ENCODE results near the gene KPNB1. TPM values are rescaled to one million over a fixed set of nuclear protein-coding genes. Genes with fewer than 3 reads are reported as not detected.

KPNB1 gene
- total RNA-seq: 100 to 1,000 TPM; 413 to 525 TPM

DNA sequence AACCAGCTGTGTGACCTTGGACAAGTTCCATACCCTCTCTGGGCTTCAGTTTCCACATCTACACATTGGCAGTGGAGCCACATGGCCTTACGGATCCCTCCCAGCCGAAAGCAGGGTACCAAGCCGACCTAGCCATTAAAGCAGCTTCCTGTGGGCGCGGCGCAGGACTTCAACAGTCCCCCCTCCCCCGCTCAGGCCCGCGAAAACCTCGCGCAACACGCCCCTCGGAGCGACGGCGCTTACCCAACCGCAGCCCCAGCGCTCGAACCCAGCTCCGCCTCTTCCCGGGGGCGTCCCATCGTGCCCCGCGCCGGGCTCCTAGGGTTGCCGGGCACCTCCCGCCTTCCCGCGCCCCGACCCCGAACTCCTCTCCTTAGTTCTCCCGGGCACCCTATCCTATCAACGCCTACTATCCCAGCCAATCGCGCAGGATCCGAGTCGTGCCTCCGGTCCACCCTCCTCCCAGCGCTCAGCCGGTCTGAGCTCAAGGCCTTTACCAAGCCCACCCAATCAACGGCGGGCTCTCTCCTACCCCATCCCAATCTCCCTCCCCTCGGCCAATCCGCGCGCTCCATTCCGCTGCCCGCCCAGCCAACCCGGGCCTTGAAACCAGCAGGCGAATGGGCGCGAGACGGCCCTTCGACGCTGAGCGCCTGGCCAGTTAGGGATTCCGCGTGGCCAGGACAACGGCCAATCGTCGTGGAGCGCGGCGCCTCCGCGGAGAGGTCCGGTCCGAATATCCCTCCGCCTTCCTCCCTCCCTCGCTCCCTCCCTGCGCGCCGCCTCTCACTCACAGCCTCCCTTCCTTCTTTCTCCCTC lies at the start of gene KPNB1:
TSS of gene KPNB1 (plus strand) at position 767 of the 819 bp plus-strand sequence. CDS start 326 bp downstream, outside the sequence.
- Mint-ChIP-seq H3K4me1 (peaks cover 38% of the 10 kb centered on the region), H3K36me3 (peaks cover 33% of the 10 kb centered on the region), H3K9me3 (ENCODE audit: low read depth) (no peaks in the 10 kb centered on the region), H3K27ac (peak within 1 kb of the TSS; percentile 100), H3K27me3 (no peaks in the 10 kb centered on the region), H3K4me3 (peak within 1 kb of the TSS; percentile 99)
- CTCF ChIA-PET: interaction anchor here (0.7 to 8.6 kb wide), 15 partner anchors 9 to 444 kb away, joined by 3 to 75 read pairs (median 4); partner anchors contain the start of gene SCRN2
- DNase-seq: peak; percentile 100
- peak; percentile 87 for ATAC-seq

GRCh38 chr17:47603830-47604597 lies 45.7 kb upstream of the KPNB1 start:
- H3K9me3 Mint-ChIP-seq (ENCODE audit: low read depth): no peaks in the 10 kb centered on the region
- H3K4me1 Mint-ChIP-seq: peaks cover 3% of the 10 kb centered on the region
- ATAC-seq: no peak
- no peak overlapping the region for H3K27ac Mint-ChIP-seq
- no peaks in the 10 kb centered on the region for H3K27me3 Mint-ChIP-seq
- DNase-seq: no peak
- H3K36me3 Mint-ChIP-seq: peaks cover 27% of the 10 kb centered on the region
- no peak overlapping the region for H3K4me3 Mint-ChIP-seq
- CTCF ChIA-PET: interaction anchor here (3.1 to 4.1 kb wide), 2 partner anchors 12 to 15 kb away, joined by 9 to 17 read pairs; no protein-coding TSS in a partner anchor

DNA sequence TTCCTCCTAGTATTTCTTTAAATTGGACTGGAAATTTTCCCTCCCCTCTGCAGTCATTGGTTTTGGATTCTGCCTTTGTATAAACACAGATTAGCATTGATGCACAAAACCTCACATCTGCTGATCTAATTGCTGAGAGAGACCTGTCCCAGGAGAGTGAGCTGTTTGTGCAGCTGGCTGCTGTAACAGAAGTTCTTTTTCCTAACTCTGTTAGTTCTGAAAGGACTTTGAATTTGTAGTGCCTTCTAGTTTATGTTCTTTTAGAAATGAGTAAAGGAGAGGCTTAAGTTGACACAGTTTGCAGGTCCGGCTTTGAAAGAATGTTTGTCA lies 45.2 kb upstream of the KPNB1 start:
- ATAC-seq: no peak
- no peak for DNase-seq
- H3K9me3 Mint-ChIP-seq (ENCODE audit: low read depth): no peaks in the 10 kb centered on the region
- H3K36me3 Mint-ChIP-seq: peaks cover 24% of the 10 kb centered on the region
- CTCF ChIA-PET: interaction anchor here (3.1 to 4.1 kb wide), 2 partner anchors 12 to 14 kb away, joined by 9 to 17 read pairs; no protein-coding TSS in a partner anchor
- peaks cover 5% of the 10 kb centered on the region for H3K4me1 Mint-ChIP-seq
- H3K27ac Mint-ChIP-seq: peak overlapping the region; percentile 31
- no peak overlapping the region for H3K4me3 Mint-ChIP-seq
- no peaks in the 10 kb centered on the region for H3K27me3 Mint-ChIP-seq

DNA sequence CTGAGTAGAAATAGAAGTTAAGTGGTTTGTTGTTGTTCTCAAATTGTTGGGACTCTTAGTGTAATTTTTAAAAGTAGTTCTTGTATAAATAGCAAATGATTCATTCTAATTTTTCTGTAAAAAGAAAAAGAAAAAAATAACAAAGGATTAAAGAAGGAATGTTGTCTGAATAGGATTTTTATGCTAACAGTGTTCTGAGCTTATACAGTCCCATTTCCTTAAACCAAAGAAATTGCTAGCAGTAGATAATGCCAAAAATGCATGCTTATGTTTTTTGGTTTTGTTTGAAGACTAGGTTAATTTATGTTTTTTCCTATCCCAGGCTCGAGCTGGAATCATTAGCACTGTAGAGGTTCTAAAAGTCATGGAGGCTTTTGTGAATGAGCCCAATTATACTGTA lies 44.7 kb upstream of the KPNB1 start:
- ATAC-seq (no peak), DNase-seq (no peak)
- H3K36me3 Mint-ChIP-seq: peaks cover 27% of the 10 kb centered on the region
- no peaks in the 10 kb centered on the region for H3K9me3 Mint-ChIP-seq (ENCODE audit: low read depth)
- no peak overlapping the region for H3K4me3 Mint-ChIP-seq
- no peak overlapping the region for H3K27ac Mint-ChIP-seq
- no peaks in the 10 kb centered on the region for H3K27me3 Mint-ChIP-seq
- H3K4me1 Mint-ChIP-seq: peaks cover 9% of the 10 kb centered on the region
- CTCF ChIA-PET: interaction anchor here (3.1 to 4.1 kb wide), 2 partner anchors 11 to 14 kb away, joined by 9 to 17 read pairs; no protein-coding TSS in a partner anchor

DNA sequence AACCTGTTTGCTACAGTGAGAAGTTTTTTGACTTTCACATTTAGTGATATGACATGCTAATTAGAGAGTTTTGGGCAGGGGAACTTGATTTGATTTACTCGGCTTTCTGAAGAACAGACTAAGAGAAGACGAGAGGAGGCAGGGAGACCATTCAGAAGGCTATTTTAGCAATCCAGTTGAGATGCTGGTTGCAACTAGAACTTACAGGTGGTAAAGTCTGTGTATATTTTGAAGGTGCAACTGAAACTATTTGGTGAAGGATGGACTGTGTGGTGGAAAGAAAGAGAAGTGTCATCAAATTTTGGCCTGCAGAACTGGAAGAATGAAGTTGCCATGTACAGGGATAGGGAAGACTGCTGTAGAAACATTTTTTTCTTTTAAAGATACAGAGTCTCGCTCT lies 42.2 kb upstream of the KPNB1 start:
- Mint-ChIP-seq H3K27ac (peak overlapping the region; percentile 13), H3K27me3 (no peaks in the 10 kb centered on the region), H3K4me1 (peaks cover 14% of the 10 kb centered on the region), H3K36me3 (peaks cover 18% of the 10 kb centered on the region), H3K9me3 (ENCODE audit: low read depth) (no peaks in the 10 kb centered on the region), H3K4me3 (no peak overlapping the region)
- no peak for DNase-seq
- CTCF ChIA-PET: interaction anchor here (1.0 to 1.3 kb wide), 2 partner anchors 8 to 11 kb away, joined by 3 to 5 read pairs; no protein-coding TSS in a partner anchor
- no peak for ATAC-seq

- Mint-ChIP-seq H3K9me3 (ENCODE audit: low read depth) (no peaks in the 10 kb centered on the region), H3K4me3 (no peak overlapping the region), H3K36me3 (peaks cover 21% of the 10 kb centered on the region), H3K27ac (no peak overlapping the region), H3K27me3 (no peaks in the 10 kb centered on the region), H3K4me1 (peaks cover 14% of the 10 kb centered on the region)
- DNase-seq: no peak
- no peak for ATAC-seq
- CTCF ChIA-PET: interaction anchor here (0.5 to 0.7 kb wide), 2 partner anchors 15 to 532 kb away, joined by 3 to 4 read pairs; no protein-coding TSS in a partner anchor
Observed at GRCh38 chr17:47611372-47612350, 38.1 kb upstream of the KPNB1 start.

- CTCF ChIA-PET: interaction anchor here (0.6 to 2.5 kb wide), 28 partner anchors 8 to 499 kb away, joined by 3 to 17 read pairs (median 4); partner anchors contain the start of genes EFCAB13 and KPNB1
- Mint-ChIP-seq H3K4me1 (peaks cover 16% of the 10 kb centered on the region), H3K4me3 (no peak overlapping the region), H3K27ac (no peak overlapping the region), H3K9me3 (ENCODE audit: low read depth) (no peaks in the 10 kb centered on the region), H3K36me3 (peaks cover 27% of the 10 kb centered on the region), H3K27me3 (no peaks in the 10 kb centered on the region)
- no peak for DNase-seq
- ATAC-seq: peak; percentile 64
Observed at GRCh38 chr17:47615766-47616424, 33.8 kb upstream of the KPNB1 start.

DNA sequence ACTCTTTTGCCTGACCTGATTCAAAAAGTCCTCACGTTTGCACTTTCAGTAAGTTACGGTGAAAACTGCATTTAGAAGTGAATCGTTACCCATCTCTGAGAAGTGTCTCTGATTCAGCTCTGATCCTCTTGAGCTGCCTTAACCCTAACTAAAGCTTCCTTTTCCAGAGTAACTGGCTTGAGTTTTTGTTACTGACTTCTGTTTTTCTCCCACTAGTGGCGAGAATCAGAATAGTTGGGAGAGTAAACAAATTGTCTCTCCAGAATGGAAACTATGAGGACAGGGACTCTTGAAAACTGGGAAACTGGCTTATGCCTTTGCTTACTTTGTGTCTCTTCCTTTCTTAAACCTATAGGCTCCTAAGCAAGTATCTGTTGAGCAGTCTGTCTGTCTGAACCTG lies 31.3 kb upstream of the KPNB1 start:
- no peaks in the 10 kb centered on the region for H3K27me3 Mint-ChIP-seq
- peaks cover 35% of the 10 kb centered on the region for H3K36me3 Mint-ChIP-seq
- peaks cover 24% of the 10 kb centered on the region for H3K4me1 Mint-ChIP-seq
- peak overlapping the region; percentile 52 for H3K27ac Mint-ChIP-seq
- DNase-seq (no peak), ATAC-seq (no peak)
- no peaks in the 10 kb centered on the region for H3K9me3 Mint-ChIP-seq (ENCODE audit: low read depth)
- CTCF ChIA-PET: interaction anchor here (0.8 to 2.5 kb wide), 10 partner anchors 11 to 389 kb away, joined by 3 to 9 read pairs (median 3); partner anchors contain the start of gene KPNB1
- H3K4me3 Mint-ChIP-seq: no peak overlapping the region

DNA sequence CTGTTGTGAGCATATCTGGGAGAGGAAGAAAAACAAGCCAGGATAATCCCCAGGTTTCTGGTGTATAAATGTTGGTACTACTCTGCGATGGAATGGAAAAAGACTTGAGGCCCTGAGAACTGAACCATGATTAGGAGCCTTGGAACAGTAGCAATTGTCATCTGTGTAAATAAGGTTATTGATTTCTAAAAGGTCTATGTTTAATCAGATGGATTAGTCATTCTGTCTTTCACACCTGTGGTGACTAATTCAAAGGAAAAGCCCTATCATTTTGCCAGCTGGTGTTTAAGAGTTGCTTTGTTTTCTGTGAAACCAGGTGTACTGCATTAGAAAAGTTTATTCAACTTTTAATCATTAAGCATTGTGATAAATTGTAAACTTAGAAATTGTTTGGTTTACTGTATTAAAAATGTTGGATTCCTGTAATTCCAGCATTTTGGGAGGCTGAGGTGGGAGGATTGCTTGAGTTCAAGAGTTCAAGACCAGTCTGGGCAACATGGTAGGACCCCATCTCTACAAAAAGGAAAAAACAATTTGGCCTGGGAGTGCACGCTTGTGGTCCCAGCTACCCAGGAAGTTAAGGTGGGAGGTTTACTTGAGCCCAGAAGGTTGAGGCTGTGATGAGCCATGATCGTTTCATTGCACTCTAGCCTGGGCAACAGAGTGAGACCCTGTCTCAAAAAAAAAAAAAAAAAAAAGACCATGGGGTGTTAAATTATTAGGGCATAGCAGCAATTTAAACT lies 29.0 kb upstream of the KPNB1 start:
- ATAC-seq (peak; percentile 75), DNase-seq (no peak)
- Mint-ChIP-seq H3K27me3 (no peaks in the 10 kb centered on the region), H3K36me3 (peaks cover 40% of the 10 kb centered on the region), H3K4me1 (peaks cover 24% of the 10 kb centered on the region), H3K4me3 (no peak overlapping the region), H3K27ac (peak overlapping the region; percentile 48), H3K9me3 (ENCODE audit: low read depth) (no peaks in the 10 kb centered on the region)
- CTCF ChIA-PET: interaction anchor here (0.7 kb wide), 4 partner anchors 19 to 450 kb away, joined by 3 read pairs; no protein-coding TSS in a partner anchor

DNA sequence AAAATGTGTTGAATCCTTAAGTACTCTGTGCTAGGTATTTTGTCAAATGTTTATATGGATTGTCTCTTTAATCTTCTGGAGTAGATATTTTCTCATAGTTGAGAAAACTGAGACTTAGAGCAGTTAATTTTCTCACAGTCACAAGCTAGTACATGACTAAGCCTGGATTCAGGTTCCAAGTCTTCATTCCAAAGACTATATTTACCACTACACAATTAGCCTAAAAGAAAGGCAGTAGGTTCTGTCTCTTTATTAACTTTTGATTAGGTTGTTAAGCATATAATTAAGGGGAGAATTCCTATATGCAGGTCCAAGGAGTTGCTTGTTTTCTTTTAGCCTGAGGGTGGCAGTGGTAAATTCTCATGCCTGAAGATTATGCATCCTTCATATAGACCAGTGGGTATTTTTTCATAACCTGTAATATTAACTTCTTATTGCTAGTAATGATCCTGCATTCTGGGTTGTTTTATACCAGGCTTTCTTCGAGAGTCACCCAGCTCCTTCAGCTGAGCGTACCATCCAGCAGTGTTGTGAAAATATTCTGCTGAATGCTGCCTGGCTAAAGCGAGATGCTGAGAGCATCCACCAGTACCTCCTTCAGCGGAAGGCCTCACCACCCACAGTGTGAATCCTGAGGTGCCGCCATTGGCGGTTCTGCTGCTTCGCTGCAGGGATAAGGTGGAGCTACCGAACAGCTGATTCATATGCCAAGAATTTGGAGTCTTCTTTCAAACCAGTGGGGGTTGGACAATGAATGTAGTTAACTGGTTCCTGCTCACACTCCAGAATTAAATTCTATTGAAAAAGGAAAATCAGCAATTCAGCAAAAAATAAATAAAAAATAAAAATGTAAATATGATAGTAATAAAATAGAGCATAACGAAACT lies 28.2 kb upstream of the KPNB1 start:
- H3K4me3 Mint-ChIP-seq: no peak overlapping the region
- ATAC-seq (no peak), DNase-seq (no peak)
- no peaks in the 10 kb centered on the region for H3K27me3 Mint-ChIP-seq
- peak overlapping the region; percentile 48 for H3K27ac Mint-ChIP-seq
- H3K4me1 Mint-ChIP-seq: peaks cover 24% of the 10 kb centered on the region
- CTCF ChIA-PET: interaction anchor here (0.7 kb wide), 2 partner anchors 258 to 451 kb away, joined by 3 read pairs; no protein-coding TSS in a partner anchor
- no peaks in the 10 kb centered on the region for H3K9me3 Mint-ChIP-seq (ENCODE audit: low read depth)
- peaks cover 37% of the 10 kb centered on the region for H3K36me3 Mint-ChIP-seq

DNA sequence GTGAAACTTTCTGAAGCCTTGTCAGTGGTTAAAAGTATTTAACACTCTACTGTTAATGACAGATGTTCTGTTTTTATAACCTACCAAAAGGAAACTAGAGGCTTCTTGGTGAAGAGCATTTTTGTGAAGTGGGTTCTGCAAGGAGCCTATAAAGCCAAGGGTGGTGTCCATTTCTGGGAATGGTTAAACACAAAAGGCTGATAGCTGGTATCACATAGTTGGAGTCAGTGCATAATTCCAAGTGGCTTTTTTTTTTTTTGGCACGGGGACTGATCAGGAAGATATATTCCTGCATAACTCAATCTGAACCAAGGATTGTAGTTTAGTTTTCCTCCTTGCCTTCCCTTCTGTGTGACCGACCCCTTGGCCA lies 27.6 kb upstream of the KPNB1 start:
- CTCF ChIA-PET: no interaction called here
- Mint-ChIP-seq H3K36me3 (peaks cover 37% of the 10 kb centered on the region), H3K4me1 (peaks cover 24% of the 10 kb centered on the region), H3K9me3 (ENCODE audit: low read depth) (no peaks in the 10 kb centered on the region), H3K27me3 (no peaks in the 10 kb centered on the region), H3K27ac (no peak overlapping the region), H3K4me3 (no peak overlapping the region)
- DNase-seq (no peak), ATAC-seq (no peak)

Measured in activated CD8-positive, alpha-beta memory T cell treated with anti-CD3 and anti-CD28 coated beads, Interleukin-2, amount 10 ng/mL, durations not matched to agents 7 days and 5 days (primary cell).